Bronchial epithelial cell (primary cell): ENCODE data around the gene XRN2. TPM values are rescaled to one million over a fixed set of nuclear protein-coding genes. Genes with fewer than 3 reads are reported as not detected.
"Not testable (repeated sequence)": the region's sequence is repeated elsewhere in the genome, so short reads cannot be mapped to it uniquely, and the experiment has no call there.

Source experiments
- DNase-seq: peaks from one replicate; pipeline ENCODE4 v3.0.0-alpha.2; 2010; ENCODE audit warnings: low read depth
- FAIRE-seq: peaks from 2 replicates; lab custom pipeline; 2011; peaks lifted over from hg19 to GRCh38; lab: Jason Lieb, UNC
- H3K27me3 ChIP-seq: 2 replicates; pipeline ENCODE4 v1.5.1; 2011; ENCODE audit warnings: low read length; ENCODE audit not compliant: control insufficient read depth, insufficient read depth
- H3K36me3 ChIP-seq: 2 replicates; pipeline ENCODE4 v1.5.1; 2011; ENCODE audit warnings: low read length; ENCODE audit not compliant: control insufficient read depth, insufficient read depth
- H3K4me3 ChIP-seq: 2 replicates; pipeline ENCODE4 v1.5.1; 2011; ENCODE audit warnings: mild to moderate bottlenecking, low read depth, low read length, control low read depth
- total RNA-seq: library from RNA; depleted of rRNA; stranded (reverse); fragments of >200 nt; gene quantifications from 2 replicates; pipeline ENCODE4 v1.2.1, GENCODE V29; 2014
- TF ChIP-seq, protein P1 (sequence below): IDR thresholded peaks from 2 replicates; pipeline ENCODE4 v1.5.1; 2011; ENCODE audit warnings: mild to moderate bottlenecking, moderate library complexity, low read length, control low read depth, inconsistent platforms; ENCODE audit not compliant: insufficient read depth, severe bottlenecking

XRN2 gene
- total RNA-seq, 1 donor from 2014 or later: 78.2 TPM

DNA sequence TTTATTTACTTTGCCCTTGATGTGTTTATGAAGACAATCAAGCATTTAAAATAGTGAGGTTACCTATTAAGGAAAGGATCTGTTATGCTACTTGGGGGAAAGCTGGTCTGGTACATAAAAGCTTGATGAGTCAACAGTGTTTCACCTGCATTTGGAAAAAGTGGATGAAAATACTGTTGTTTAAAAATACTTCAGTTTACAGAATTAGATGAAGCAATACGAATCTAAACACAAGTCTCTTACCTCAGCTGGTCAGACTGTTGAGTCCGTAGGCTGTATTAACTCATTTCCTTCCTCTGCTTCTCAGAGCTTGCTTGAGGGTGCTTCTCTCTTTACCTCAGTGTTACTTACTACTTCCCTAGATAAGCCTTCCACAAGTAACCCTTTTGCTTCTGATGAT is 58.1 kb downstream of the XRN2 start:
- H3K27me3 ChIP-seq: no peaks in the 10 kb centered on the region
- TF ChIP-seq, protein P1, sequence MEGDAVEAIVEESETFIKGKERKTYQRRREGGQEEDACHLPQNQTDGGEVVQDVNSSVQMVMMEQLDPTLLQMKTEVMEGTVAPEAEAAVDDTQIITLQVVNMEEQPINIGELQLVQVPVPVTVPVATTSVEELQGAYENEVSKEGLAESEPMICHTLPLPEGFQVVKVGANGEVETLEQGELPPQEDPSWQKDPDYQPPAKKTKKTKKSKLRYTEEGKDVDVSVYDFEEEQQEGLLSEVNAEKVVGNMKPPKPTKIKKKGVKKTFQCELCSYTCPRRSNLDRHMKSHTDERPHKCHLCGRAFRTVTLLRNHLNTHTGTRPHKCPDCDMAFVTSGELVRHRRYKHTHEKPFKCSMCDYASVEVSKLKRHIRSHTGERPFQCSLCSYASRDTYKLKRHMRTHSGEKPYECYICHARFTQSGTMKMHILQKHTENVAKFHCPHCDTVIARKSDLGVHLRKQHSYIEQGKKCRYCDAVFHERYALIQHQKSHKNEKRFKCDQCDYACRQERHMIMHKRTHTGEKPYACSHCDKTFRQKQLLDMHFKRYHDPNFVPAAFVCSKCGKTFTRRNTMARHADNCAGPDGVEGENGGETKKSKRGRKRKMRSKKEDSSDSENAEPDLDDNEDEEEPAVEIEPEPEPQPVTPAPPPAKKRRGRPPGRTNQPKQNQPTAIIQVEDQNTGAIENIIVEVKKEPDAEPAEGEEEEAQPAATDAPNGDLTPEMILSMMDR: no peak
- DNase-seq (peak; percentile 84), FAIRE-seq (no peak)
- H3K4me3 ChIP-seq: no peak overlapping the region
- H3K36me3 ChIP-seq: peaks cover 2% of the 10 kb centered on the region

DNA sequence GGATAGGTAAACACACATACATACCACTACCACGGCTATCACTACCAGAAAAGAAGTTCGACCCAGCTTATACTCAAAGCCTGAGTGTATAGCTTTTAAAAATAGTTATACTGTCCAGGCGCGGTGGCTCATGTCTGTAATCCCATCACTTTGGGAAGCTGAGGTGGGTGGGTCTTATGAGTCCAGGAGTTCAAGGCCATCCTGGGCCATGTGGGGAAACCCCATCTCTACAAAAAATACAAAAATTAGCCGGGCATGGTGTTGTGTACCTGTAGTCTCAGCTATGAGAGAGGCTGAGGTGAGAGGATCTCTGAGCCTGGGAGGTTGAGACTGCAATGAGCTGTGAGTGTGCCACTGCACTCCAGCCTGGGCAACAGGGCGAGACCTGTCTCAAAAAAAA is 61.3 kb downstream of the XRN2 start:
- FAIRE-seq: no peak
- TF ChIP-seq, protein P1: no peak
- no peak for DNase-seq
- Histone ChIP-seq H3K36me3 (peaks cover 2% of the 10 kb centered on the region), H3K4me3 (no peak overlapping the region), H3K27me3 (no peaks in the 10 kb centered on the region)

DNA sequence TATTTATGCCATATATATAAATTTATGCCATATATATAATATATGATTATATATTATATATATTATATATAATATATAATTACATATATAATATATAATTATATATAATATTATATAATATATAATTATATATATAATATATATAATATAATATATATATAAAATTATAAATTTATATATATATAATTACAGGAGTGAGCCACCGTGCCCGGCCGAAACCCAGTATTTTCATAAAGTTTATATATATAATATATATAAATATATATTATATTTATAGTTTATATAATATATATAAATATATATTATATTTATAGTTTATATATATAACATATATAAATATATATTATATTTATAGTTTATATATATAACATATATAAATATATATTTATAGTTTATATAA is 62.6 kb downstream of the XRN2 start:
- TF ChIP-seq, protein P1: no peak
- FAIRE-seq (no peak), DNase-seq (no peak)
- Histone ChIP-seq H3K4me3 (no peak overlapping the region), H3K27me3 (no peaks in the 10 kb centered on the region), H3K36me3 (peaks cover 2% of the 10 kb centered on the region)

DNA sequence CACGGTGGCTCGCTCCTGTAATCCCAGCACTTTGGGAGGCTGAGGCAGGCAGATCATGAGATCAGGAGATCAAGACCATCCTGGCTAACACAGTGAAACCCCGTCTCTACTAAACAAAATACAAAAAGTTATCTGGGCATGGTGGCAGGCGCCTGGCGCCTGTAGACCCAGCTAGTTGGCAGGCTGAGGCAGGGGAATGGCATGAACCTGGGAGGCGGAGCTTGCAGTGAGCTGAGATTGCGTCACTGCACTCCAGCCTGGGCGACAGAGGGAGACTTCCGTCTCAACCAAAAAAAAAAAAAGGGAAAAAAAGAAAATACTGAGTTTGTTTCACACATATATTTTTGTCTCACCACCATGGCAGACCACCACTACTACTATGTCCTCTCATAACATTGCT is 63.1 kb downstream of the XRN2 start:
- not testable (repeated sequence) for H3K36me3 ChIP-seq, H3K4me3 ChIP-seq, H3K27me3 ChIP-seq, FAIRE-seq
- peak; percentile 8 for DNase-seq

DNA sequence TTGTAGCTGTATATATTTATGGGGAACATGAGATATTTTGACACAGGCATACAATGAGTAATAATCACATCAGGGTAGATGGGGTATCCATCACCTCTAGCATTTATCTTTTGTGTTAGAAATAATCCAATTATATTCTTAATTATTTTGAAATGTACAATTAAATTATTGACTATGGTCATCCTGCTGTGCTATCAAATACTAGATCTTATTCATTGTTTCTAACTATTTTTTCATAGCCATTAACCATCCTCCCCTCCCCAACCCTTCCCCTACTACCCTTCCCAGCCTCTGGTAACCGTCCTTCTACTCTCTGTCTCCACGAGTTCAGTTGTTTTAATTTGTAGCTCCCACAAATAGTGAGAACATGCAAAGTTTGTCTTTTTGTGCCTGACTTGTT is 65.7 kb downstream of the XRN2 start:
- TF ChIP-seq, protein P1: no peak
- FAIRE-seq: no peak
- peaks cover 2% of the 10 kb centered on the region for H3K36me3 ChIP-seq
- DNase-seq: no peak
- H3K27me3 ChIP-seq: no peaks in the 10 kb centered on the region
- no peak overlapping the region for H3K4me3 ChIP-seq

DNA sequence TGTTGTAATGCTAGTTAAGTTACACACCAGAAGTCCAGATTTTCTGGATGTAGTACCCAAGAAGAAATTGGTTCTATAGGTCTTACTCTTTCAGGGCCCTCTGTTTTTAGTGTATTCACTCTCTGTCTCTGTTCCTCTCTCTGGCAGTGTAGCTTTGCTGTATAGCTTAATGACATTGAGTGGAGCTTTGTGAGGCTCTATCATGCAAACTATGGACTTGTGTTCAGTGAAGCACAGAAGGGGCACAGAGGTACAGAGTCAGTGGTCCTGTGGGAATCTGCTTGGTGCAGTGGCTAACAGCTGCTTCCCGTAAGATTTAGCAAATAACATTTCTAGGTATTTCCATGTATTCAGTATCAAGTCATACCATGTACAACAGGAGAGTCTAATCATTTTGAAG is 68.1 kb downstream of the XRN2 start:
- DNase-seq (no peak), FAIRE-seq (no peak)
- no peaks in the 10 kb centered on the region for H3K27me3 ChIP-seq
- H3K4me3 ChIP-seq: no peak overlapping the region
- H3K36me3 ChIP-seq: no peaks in the 10 kb centered on the region
- TF ChIP-seq, protein P1: no peak
